GM18951 (cell line): Measurements from ENCODE around the gene CBARP.

ENCODE experiments used
- POLR2A ChIP-seq: IDR thresholded peaks from 4 replicates; pipeline ENCODE4 v1.6.1; 2011; ENCODE audit warnings: mild to moderate bottlenecking; ENCODE audit not compliant: insufficient read length, insufficient read depth; ENCODE audit errors: extremely low read depth
- in situ Hi-C: fragments of 300-500 bp; cut with MboI; formaldehyde crosslinking; loops from one replicate; pipeline ENCODE4 v1.12.0; 2022; ENCODE audit warnings: low sequenced_read_pairs, mixed read lengths, inconsistent platforms; ENCODE audit not compliant: unreplicated experiment

The CBARP gene

GRCh38 chr19:1237754-1238368 lies at the start of gene CBARP:
TSS of gene CBARP (minus strand) at chr19:1238005. CDS start at chr19:1236100, 1,905 bp downstream.
- no peak for TF ChIP-seq POLR2A
- in situ Hi-C loops, result no loop called here

GRCh38 chr19:1286487-1287353 lies 48.9 kb upstream of the CBARP start:
- in situ Hi-C loops, result no loop called here
- no peak for TF ChIP-seq POLR2A

GRCh38 chr19:1285737-1286360 lies 48.0 kb upstream of the CBARP start, which contains the start of gene EFNA2:
TSS of gene EFNA2 (plus strand) at chr19:1285873. CDS start at chr19:1286169, 296 bp downstream.
- TF ChIP-seq POLR2A, result no peak
- in situ Hi-C loops, result no loop called here

- TF ChIP-seq POLR2A, result no peak
- in situ Hi-C loops, result no loop called here
These were observed 47.4 kb upstream of the CBARP start for GRCh38 chr19:1284979-1285736.

GRCh38 chr19:1284293-1284978 lies 46.6 kb upstream of the CBARP start:
- no peak for TF ChIP-seq POLR2A
- in situ Hi-C loops, result no loop called here

- no peak for TF ChIP-seq POLR2A
- in situ Hi-C loops, result no loop called here
These were observed 46.1 kb upstream of the CBARP start for GRCh38 chr19:1283917-1284292.

GRCh38 chr19:1283207-1283916 lies 45.6 kb upstream of the CBARP start:
- no peak for TF ChIP-seq POLR2A
- in situ Hi-C loops, result no loop called here

GRCh38 chr19:1282588-1283206 lies 44.9 kb upstream of the CBARP start:
- in situ Hi-C loops, result no loop called here
- no peak for TF ChIP-seq POLR2A

- in situ Hi-C loops, result no loop called here
- no peak for TF ChIP-seq POLR2A
These were observed 43.9 kb upstream of the CBARP start for GRCh38 chr19:1281569-1282287.

GRCh38 chr19:1280636-1281568 lies 43.1 kb upstream of the CBARP start:
- in situ Hi-C loops, result no loop called here
- no peak for TF ChIP-seq POLR2A
